CD14-positive monocyte (primary cell): ENCODE data around the gene KITLG. TPM values are rescaled to one million over a fixed set of nuclear protein-coding genes. Genes with fewer than 3 reads are reported as not detected.

Source experiments
- DNase-seq, 3 donors: peaks; one replicate each; pipeline ENCODE4 v3.0.0-alpha.2; 2011 to 2022
- H2AFZ ChIP-seq: 2 replicates; pipeline ENCODE4 v1.6.0; 2012; ENCODE audit warnings: mild to moderate bottlenecking, low read depth, low read length, inconsistent platforms; ENCODE audit not compliant: insufficient read depth, poor library complexity, severe bottlenecking
- H3K27ac ChIP-seq, 2 donors: 1 replicate in 1 of 2; 2 replicates in 1 of 2; pipeline ENCODE4 v1.5.1; 2012 to 2013; ENCODE audit warnings: low read length in 2 of 2, control low read depth in 1 of 2, inconsistent platforms in 1 of 2, low read depth in 1 of 2, mild to moderate bottlenecking in 1 of 2
- H3K27me3 ChIP-seq, 2 donors: one replicate each; pipeline versions ENCODE4 v1.6.0 to v1.6.1; 2011 to 2013; ENCODE audit warnings: low read length in 2 of 2; ENCODE audit not compliant: control insufficient read depth in 2 of 2, insufficient read depth in 2 of 2
- H3K36me3 ChIP-seq, 2 donors: replicated peaks in 1 of 2; 1 replicate in 1 of 2; 2 replicates in 1 of 2; pipeline versions ENCODE4 v1.5.1 to v1.6.1; 2012 to 2013; ENCODE audit warnings: low read length in 2 of 2, control low read depth in 1 of 2, inconsistent platforms in 1 of 2, mild to moderate bottlenecking in 1 of 2; ENCODE audit not compliant: insufficient read depth in 2 of 2, control insufficient read depth in 1 of 2
- H3K4me1 ChIP-seq, 2 donors: 1 replicate in 1 of 2; 2 replicates in 1 of 2; pipeline versions ENCODE4 v1.5.1 to v1.6.1; 2012 to 2013; ENCODE audit warnings: low read length in 2 of 2, control low read depth in 1 of 2, inconsistent platforms in 1 of 2, mild to moderate bottlenecking in 1 of 2, moderate library complexity in 1 of 2; ENCODE audit not compliant: insufficient read depth in 2 of 2, control insufficient read depth in 1 of 2
- H3K4me2 ChIP-seq: replicated peaks from 2 replicates; pipeline ENCODE3; 2012; ENCODE audit warnings: low read length, moderate library complexity, mild to moderate bottlenecking; ENCODE audit not compliant: poor library complexity, severe bottlenecking; ENCODE audit errors: extremely low read depth
- H3K4me3 ChIP-seq, 3 experiments: fragments of 200-600 bp in 1 of 3; sonication (generic) in 1 of 3; replicated peaks in 1 of 3; 1 replicate in 2 of 3; 2 replicates in 1 of 3; pipeline ENCODE4 v1.5.1; 2011 to 2013; ENCODE audit warnings: low read length in 3 of 3, mild to moderate bottlenecking in 3 of 3, control low read depth in 2 of 3, low read depth in 2 of 3, inconsistent platforms in 1 of 3, moderate library complexity in 1 of 3
- H3K79me2 ChIP-seq: 2 replicates; pipeline ENCODE4 v1.6.0; 2012; ENCODE audit warnings: mild to moderate bottlenecking, control low read depth, inconsistent platforms, low read length, moderate library complexity; ENCODE audit not compliant: insufficient read depth
- H3K9ac ChIP-seq: 2 replicates; pipeline ENCODE4 v1.6.0; 2017; ENCODE audit warnings: low read length, mild to moderate bottlenecking; ENCODE audit not compliant: insufficient read depth, poor library complexity, severe bottlenecking
- H3K9me3 ChIP-seq, 2 donors: replicated peaks in 1 of 2; 1 replicate in 1 of 2; 2 replicates in 1 of 2; pipeline versions ENCODE4 v1.5.1 to v1.6.1; 2012 to 2013; ENCODE audit warnings: low read length in 2 of 2, control low read depth in 1 of 2; ENCODE audit not compliant: control insufficient read depth in 1 of 2, insufficient read depth in 1 of 2
- H4K20me1 ChIP-seq: 2 replicates; pipeline ENCODE4 v1.6.0; 2012; ENCODE audit warnings: mild to moderate bottlenecking, low read length, control low read depth, moderate library complexity; ENCODE audit not compliant: insufficient read depth
- H3K27ac Mint-ChIP-seq, 7 donors: one replicate each; pipeline ENCODE4 v1.8.0; 2020; ENCODE audit warnings: mild to moderate bottlenecking in 7 of 7, mixed read lengths in 7 of 7, moderate library complexity in 6 of 7, inconsistent platforms in 2 of 7
- H3K27me3 Mint-ChIP-seq, 3 donors: one replicate each; pipeline ENCODE4 v1.8.0; 2021 to 2022; ENCODE audit warnings: low read depth in 3 of 3, mild to moderate bottlenecking in 3 of 3, mixed read lengths in 3 of 3, moderate library complexity in 3 of 3, inconsistent platforms in 1 of 3
- H3K36me3 Mint-ChIP-seq, 2 donors: one replicate each; pipeline ENCODE4 v1.8.0; 2020; ENCODE audit warnings: mixed read lengths in 2 of 2, inconsistent platforms in 1 of 2, mild to moderate bottlenecking in 1 of 2
- H3K4me1 Mint-ChIP-seq: one replicate; pipeline ENCODE4 v1.8.0; 2020; ENCODE audit warnings: mild to moderate bottlenecking, mixed read lengths
- H3K4me3 Mint-ChIP-seq, 2 donors: one replicate each; pipeline ENCODE4 v1.8.0; 2020; ENCODE audit warnings: mild to moderate bottlenecking in 2 of 2, mixed read lengths in 2 of 2, moderate library complexity in 1 of 2
- H3K9me3 Mint-ChIP-seq, 7 donors: one replicate each; pipeline ENCODE4 v1.8.0; 2020 to 2022; ENCODE audit warnings: mixed read lengths in 7 of 7, mild to moderate bottlenecking in 6 of 7, moderate library complexity in 6 of 7, inconsistent platforms in 2 of 7
- CTCF ChIP-seq: fragments of 200-600 bp; IDR thresholded peaks from one replicate; pipeline ENCODE4 v1.8.0; 2022; ENCODE audit warnings: antibody characterized with exemption, mild to moderate bottlenecking
- WGBS: methylation state at CpG from one replicate; pipeline ENCODE4 v1.1.5; 2013; ENCODE audit warnings: missing lambda C conversion rate; ENCODE audit not compliant: insufficient coverage; 5-methylcytosine and 5-hydroxymethylcytosine counted together
- intact Hi-C, 2 donors: fragments of 100-400 bp; cut with micrococcal nuclease; formaldehyde crosslinking; loops; one replicate each; pipeline versions ENCODE4 v1.15.0 to v1.15.1; 2023
- polyA plus RNA-seq, 3 donors: library from polyadenylated mRNA; depleted of rRNA in 1 of 3; unstranded in 2 of 3; stranded (reverse) in 1 of 3; fragments of 300-500 nt in 2 of 3; fragments of >200 nt in 1 of 3; fragmentation: Illumina TruSeq in 2 of 3; gene quantifications; 1 replicate in 2 of 3; 2 replicates in 1 of 3; pipeline ENCODE4 v1.2.3, GENCODE V29; 2012 to 2021

The KITLG gene
- polyA plus RNA-seq, 3 donors: 0.03 to 0.07 TPM; not detected in 1

- H3K9me3 ChIP-seq: peaks cover 0 to 6% of the 10 kb centered on the region in 2 donors
- no peaks in the 10 kb centered on the region for H4K20me1 ChIP-seq
- H3K27ac Mint-ChIP-seq: no peak overlapping the region
- no peaks in the 10 kb centered on the region for H3K79me2 ChIP-seq
- H3K4me3 ChIP-seq: no peak overlapping the region
- no peak for TF ChIP-seq CTCF
- no peak for DNase-seq
- H3K4me3 Mint-ChIP-seq: no peak overlapping the region
- 100% methylated on average over 1 of the region's 4 CpGs for WGBS
- no peaks in the 10 kb centered on the region for H3K27me3 Mint-ChIP-seq
- no peaks in the 10 kb centered on the region for H3K36me3 Mint-ChIP-seq
- no peak overlapping the region for H3K9ac ChIP-seq
- no peaks in the 10 kb centered on the region for H3K4me1 ChIP-seq
- no peak overlapping the region for H2AFZ ChIP-seq
- peaks cover 4 to 17% (median 7%) of the 10 kb centered on the region in 7 donors for H3K9me3 Mint-ChIP-seq
- no peak overlapping the region for H3K4me2 ChIP-seq
- no peak overlapping the region for H3K27ac ChIP-seq
- no peaks in the 10 kb centered on the region for H3K4me1 Mint-ChIP-seq
- no peaks in the 10 kb centered on the region for H3K27me3 ChIP-seq
- intact Hi-C loops: no loop called here
- no peaks in the 10 kb centered on the region for H3K36me3 ChIP-seq
Measured at GRCh38 chr12:88471331-88472045, 108.8 kb downstream of the KITLG start.

GRCh38 chr12:88469154-88469553, 111.1 kb downstream of the KITLG start:
- no peak for DNase-seq
- Mint-ChIP-seq H3K9me3 (peaks cover 7 to 26% (median 17%) of the 10 kb centered on the region in 7 donors), H3K36me3 (no peaks in the 10 kb centered on the region), H3K4me3 (no peak overlapping the region), H3K27ac (no peak overlapping the region), H3K4me1 (no peaks in the 10 kb centered on the region), H3K27me3 (no peaks in the 10 kb centered on the region)
- intact Hi-C loops: no loop called here
- Histone ChIP-seq H3K4me1 (no peaks in the 10 kb centered on the region), H3K9ac (no peak overlapping the region), H3K36me3 (no peaks in the 10 kb centered on the region), H4K20me1 (no peaks in the 10 kb centered on the region), H3K27ac (no peak overlapping the region), H3K4me3 (no peak overlapping the region), H3K4me2 (no peak overlapping the region), H3K9me3 (peaks cover 0 to 8% of the 10 kb centered on the region in 2 donors), H3K79me2 (no peaks in the 10 kb centered on the region), H2AFZ (no peak overlapping the region), H3K27me3 (no peaks in the 10 kb centered on the region)
- WGBS: no CpG with 5 or more reads among the region's 1 CpG
- no peak for TF ChIP-seq CTCF
